ENCODE results near the gene MED25. TPM values are rescaled to one million over a fixed set of nuclear protein-coding genes. Genes with fewer than 3 reads are reported as not detected.

MED25 gene
- polyA plus RNA-seq, 1 donor from 2014 or later, result 18.9 TPM

- H3K4me3 ChIP-seq (ENCODE audit: low read length), result no peak overlapping the region
- TF ChIP-seq SMC3 (conservative IDR thresholded peaks at IDR 0.05; ENCODE audit: poor library complexity) (no peak), RAD21 (conservative IDR thresholded peaks at IDR 0.05) (no peak), CTCF (IDR thresholded peaks at IDR 0.05; ENCODE audit: poor library complexity, severe bottlenecking) (no peak), POLR2AphosphoS5 (IDR thresholded peaks at IDR 0.05) (no peak), EP300 (conservative IDR thresholded peaks at IDR 0.05; ENCODE audit: poor library complexity, severe bottlenecking) (no peak), REST (IDR thresholded peaks at IDR 0.05; ENCODE audit: borderline replicate concordance) (no peak), MXI1 (conservative IDR thresholded peaks at IDR 0.05; ENCODE audit: poor library complexity, severe bottlenecking) (no peak), EZH2 (IDR thresholded peaks at IDR 0.05; ENCODE audit: borderline replicate concordance, insufficient read depth, low read length, poor library complexity, severe bottlenecking) (no peak), TAF1 (IDR thresholded peaks at IDR 0.05; ENCODE audit: low read depth) (no peak)
- H3K27ac ChIP-seq (ENCODE audit: low read length), result no peak overlapping the region
- no peaks in the 10 kb centered on the region for H3K9me2 ChIP-seq (ENCODE audit: insufficient read depth, low read length)
- H3K36me3 ChIP-seq (ENCODE audit: insufficient read depth, low read length), result peaks cover 9% of the 10 kb centered on the region
- no peaks in the 10 kb centered on the region for H3F3A ChIP-seq (ENCODE audit: insufficient read depth, low read length, poor library complexity, severe bottlenecking)
- no peaks in the 10 kb centered on the region for H4K20me1 ChIP-seq (ENCODE audit: insufficient read depth)
- H3K27me3 ChIP-seq (ENCODE audit: insufficient read depth, low read depth, low read length), result no peaks in the 10 kb centered on the region
- peaks cover 6% of the 10 kb centered on the region for H3K9me3 ChIP-seq (ENCODE audit: low read length)
- H3K9ac ChIP-seq (ENCODE audit: low read length), result no peak overlapping the region
- H3K4me2 ChIP-seq (ENCODE audit: low read length), result no peak overlapping the region
- H3K79me2 ChIP-seq (replicated peaks; ENCODE audit: insufficient read depth, low read length), result no peaks in the 10 kb centered on the region
- no peak overlapping the region for H2AFZ ChIP-seq (ENCODE audit: low read depth, low read length)
Observed at GRCh38 chr19:49881672-49882394, 63.7 kb downstream of the MED25 start.

- H3K4me2 ChIP-seq (ENCODE audit: low read length), result no peak overlapping the region
- H3F3A ChIP-seq (ENCODE audit: insufficient read depth, low read length, poor library complexity, severe bottlenecking), result no peaks in the 10 kb centered on the region
- no peak overlapping the region for H2AFZ ChIP-seq (ENCODE audit: low read depth, low read length)
- no peaks in the 10 kb centered on the region for H3K79me2 ChIP-seq (replicated peaks; ENCODE audit: insufficient read depth, low read length)
- H3K36me3 ChIP-seq (ENCODE audit: insufficient read depth, low read length), result peaks cover 9% of the 10 kb centered on the region
- H3K9ac ChIP-seq (ENCODE audit: low read length), result no peak overlapping the region
- peaks cover 6% of the 10 kb centered on the region for H3K9me3 ChIP-seq (ENCODE audit: low read length)
- H4K20me1 ChIP-seq (ENCODE audit: insufficient read depth), result no peaks in the 10 kb centered on the region
- no peak overlapping the region for H3K4me3 ChIP-seq (ENCODE audit: low read length)
- TF ChIP-seq RAD21 (conservative IDR thresholded peaks at IDR 0.05) (no peak), POLR2AphosphoS5 (IDR thresholded peaks at IDR 0.05) (no peak), EP300 (conservative IDR thresholded peaks at IDR 0.05; ENCODE audit: poor library complexity, severe bottlenecking) (no peak), CTCF (IDR thresholded peaks at IDR 0.05; ENCODE audit: poor library complexity, severe bottlenecking) (no peak), EZH2 (IDR thresholded peaks at IDR 0.05; ENCODE audit: borderline replicate concordance, insufficient read depth, low read length, poor library complexity, severe bottlenecking) (no peak), TAF1 (IDR thresholded peaks at IDR 0.05; ENCODE audit: low read depth) (no peak), MXI1 (conservative IDR thresholded peaks at IDR 0.05; ENCODE audit: poor library complexity, severe bottlenecking) (no peak), SMC3 (conservative IDR thresholded peaks at IDR 0.05; ENCODE audit: poor library complexity) (no peak), REST (IDR thresholded peaks at IDR 0.05; ENCODE audit: borderline replicate concordance) (no peak)
- no peaks in the 10 kb centered on the region for H3K27me3 ChIP-seq (ENCODE audit: insufficient read depth, low read depth, low read length)
- no peak overlapping the region for H3K27ac ChIP-seq (ENCODE audit: low read length)
- no peaks in the 10 kb centered on the region for H3K9me2 ChIP-seq (ENCODE audit: insufficient read depth, low read length)
Observed at GRCh38 chr19:49882643-49883042, 64.6 kb downstream of the MED25 start.
